PC-9 (cell line): ENCODE measurements around the gene ZBTB7C. TPM values are rescaled to one million over a fixed set of nuclear protein-coding genes. Genes with fewer than 3 reads are reported as not detected.

ENCODE experiments used
- BruUV-seq: library from RNA; stranded (reverse); fragments of 400-500 nt; replicated peaks from 2 replicates; lab custom pipeline; 2021; lab: Mats Ljungman, UMichigan
- CTCF ChIA-PET: fragments of 300-600 bp; sonication (Branson Sonifier 250); formaldehyde crosslinking; loops from one replicate; lab custom pipeline; 2022; ENCODE audit warnings: antibody characterized with exemption; lab: Charles Lee
- POLR2A ChIA-PET: fragments of 300-600 bp; sonication (Branson Sonifier 250); formaldehyde crosslinking; loops from one replicate; lab custom pipeline; 2022; ENCODE audit warnings: antibody characterized with exemption; ENCODE audit not compliant: unreplicated experiment; lab: Charles Lee
- DNase-seq, 2 experiments: peaks; one replicate each; pipeline versions ENCODE4 v3.0.0 to v3.0.0-alpha.2; 2015 to 2022; ENCODE audit warnings: mixed read lengths in 1 of 2
- H2AFZ ChIP-seq: fragments of 200-600 bp; sonication (generic); 2 replicates; pipeline ENCODE4 v1.8.1; 2017; ENCODE audit warnings: antibody characterized with exemption
- H3F3A ChIP-seq: fragments of 200-600 bp; sonication (generic); 2 replicates; pipeline ENCODE4 v1.8.1; 2017; ENCODE audit warnings: antibody characterized with exemption, mild to moderate bottlenecking, low read depth; ENCODE audit not compliant: insufficient read depth
- H3K27ac ChIP-seq: fragments of 200-600 bp; sonication (generic); 2 replicates; pipeline ENCODE4 v1.6.1; 2016; ENCODE audit warnings: mixed run types
- H3K27me3 ChIP-seq: fragments of 200-600 bp; sonication (generic); 2 replicates; pipeline ENCODE4 v1.6.1; 2016; ENCODE audit warnings: low read depth, mixed run types; ENCODE audit not compliant: insufficient read depth
- H3K36me3 ChIP-seq: fragments of 200-600 bp; sonication (generic); 2 replicates; pipeline ENCODE4 v1.6.1; 2016; ENCODE audit warnings: low read depth, mixed run types
- H3K4me1 ChIP-seq: fragments of 200-600 bp; sonication (generic); replicated peaks from 2 replicates; pipeline ENCODE4 v1.6.1; 2016; ENCODE audit warnings: mixed run types; ENCODE audit not compliant: insufficient read depth
- H3K4me2 ChIP-seq: fragments of 200-600 bp; sonication (generic); 2 replicates; pipeline ENCODE4 v1.6.1; 2017; ENCODE audit warnings: mixed run types
- H3K4me3 ChIP-seq: fragments of 200-600 bp; sonication (generic); 2 replicates; pipeline ENCODE4 v1.6.1; 2016; ENCODE audit warnings: mixed run types
- H3K79me2 ChIP-seq: fragments of 200-600 bp; sonication (generic); 2 replicates; pipeline ENCODE4 v1.6.1; 2017; ENCODE audit warnings: low read depth, mixed run types
- H3K9me2 ChIP-seq: fragments of 200-600 bp; sonication (generic); 2 replicates; pipeline ENCODE4 v1.8.1; 2017; ENCODE audit warnings: mild to moderate bottlenecking; ENCODE audit not compliant: insufficient read depth
- H3K9me3 ChIP-seq: fragments of 200-600 bp; sonication (generic); 2 replicates; pipeline ENCODE4 v1.8.1; 2016; ENCODE audit warnings: low read depth; ENCODE audit not compliant: insufficient read depth
- H4K20me1 ChIP-seq: fragments of 200-600 bp; sonication (generic); 2 replicates; pipeline ENCODE4 v1.8.1; 2017; ENCODE audit not compliant: insufficient read depth
- EZH2 ChIP-seq: fragments of 200-600 bp; sonication (generic); IDR thresholded peaks from 2 replicates; pipeline ENCODE4 v1.8.0; 2017; ENCODE audit warnings: antibody characterized with exemption, low read depth
- intact Hi-C: fragments of 100-400 bp; cut with micrococcal nuclease; formaldehyde crosslinking; loops from one replicate; pipeline ENCODE4 v1.10.0; 2022; ENCODE audit not compliant: unreplicated experiment
- total RNA-seq: library from RNA; stranded (reverse); gene quantifications from 2 replicates; pipeline ENCODE4 v1.2.3, GENCODE V29; 2021
- TF ChIP-seq, protein P1 (sequence below): fragments of 200-600 bp; sonication (generic); conservative IDR thresholded peaks from 2 replicates; pipeline ENCODE4 v1.6.1; 2017; ENCODE audit warnings: mixed run types, antibody characterized with exemption, mild to moderate bottlenecking, moderate library complexity

Gene ZBTB7C
- total RNA-seq, 1 experiment from 2014 or later, result not detected

DNA sequence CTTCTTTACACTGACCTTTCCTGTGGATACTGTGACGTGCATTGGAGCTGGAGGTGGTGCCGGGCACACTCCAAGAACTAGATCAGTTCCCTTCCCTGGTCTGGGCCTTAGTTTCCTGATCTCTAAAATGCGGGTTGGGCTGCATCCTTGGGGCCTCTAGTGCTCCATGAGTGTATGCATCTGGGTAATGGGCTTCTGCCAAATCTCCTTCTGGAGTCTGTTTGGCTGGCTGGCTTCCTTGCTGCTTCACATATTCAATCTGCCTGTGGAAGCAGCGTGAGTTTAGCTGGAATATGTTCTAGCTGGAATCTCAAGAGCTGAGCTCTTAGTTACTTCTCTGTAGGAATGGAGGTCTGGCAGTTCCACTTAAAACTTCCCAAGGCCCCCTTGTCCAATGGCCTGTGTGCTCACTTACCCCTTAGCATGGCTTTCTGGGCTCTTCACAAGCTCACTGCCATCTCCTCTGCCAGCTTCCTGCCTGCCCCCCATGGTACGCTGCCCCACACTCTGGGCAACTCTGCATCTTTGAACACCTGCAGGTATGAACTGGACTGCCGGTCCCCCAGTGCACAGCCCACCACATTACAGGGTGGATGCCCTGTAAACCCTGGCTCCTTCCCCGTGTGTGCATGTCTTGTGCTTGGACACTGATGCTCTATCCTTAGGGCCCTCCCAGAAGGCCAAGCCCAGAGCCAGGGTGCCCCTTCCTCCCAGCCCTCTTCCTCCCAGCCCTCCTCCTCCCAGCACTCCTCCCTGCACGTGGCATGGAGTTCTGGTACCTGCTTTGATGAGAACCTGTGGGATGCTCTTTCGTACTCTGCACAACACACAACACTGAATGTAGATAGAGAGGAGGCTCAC, 375.2 kb downstream of the ZBTB7C start:
- no peak for DNase-seq
- Histone ChIP-seq H3K9me3 (no peaks in the 10 kb centered on the region), H3K9me2 (no peaks in the 10 kb centered on the region), H3K4me2 (no peak overlapping the region), H2AFZ (no peak overlapping the region), H3K27me3 (no peaks in the 10 kb centered on the region), H3K36me3 (no peaks in the 10 kb centered on the region), H4K20me1 (no peaks in the 10 kb centered on the region), H3K4me1 (peaks cover 13% of the 10 kb centered on the region), H3K79me2 (no peaks in the 10 kb centered on the region), H3F3A (peaks cover 9% of the 10 kb centered on the region), H3K27ac (no peak overlapping the region), H3K4me3 (no peak overlapping the region)
- no TSS peak for BruUV-seq
- TF ChIP-seq, protein P1, sequence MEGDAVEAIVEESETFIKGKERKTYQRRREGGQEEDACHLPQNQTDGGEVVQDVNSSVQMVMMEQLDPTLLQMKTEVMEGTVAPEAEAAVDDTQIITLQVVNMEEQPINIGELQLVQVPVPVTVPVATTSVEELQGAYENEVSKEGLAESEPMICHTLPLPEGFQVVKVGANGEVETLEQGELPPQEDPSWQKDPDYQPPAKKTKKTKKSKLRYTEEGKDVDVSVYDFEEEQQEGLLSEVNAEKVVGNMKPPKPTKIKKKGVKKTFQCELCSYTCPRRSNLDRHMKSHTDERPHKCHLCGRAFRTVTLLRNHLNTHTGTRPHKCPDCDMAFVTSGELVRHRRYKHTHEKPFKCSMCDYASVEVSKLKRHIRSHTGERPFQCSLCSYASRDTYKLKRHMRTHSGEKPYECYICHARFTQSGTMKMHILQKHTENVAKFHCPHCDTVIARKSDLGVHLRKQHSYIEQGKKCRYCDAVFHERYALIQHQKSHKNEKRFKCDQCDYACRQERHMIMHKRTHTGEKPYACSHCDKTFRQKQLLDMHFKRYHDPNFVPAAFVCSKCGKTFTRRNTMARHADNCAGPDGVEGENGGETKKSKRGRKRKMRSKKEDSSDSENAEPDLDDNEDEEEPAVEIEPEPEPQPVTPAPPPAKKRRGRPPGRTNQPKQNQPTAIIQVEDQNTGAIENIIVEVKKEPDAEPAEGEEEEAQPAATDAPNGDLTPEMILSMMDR, result no peak
- TF ChIP-seq EZH2, result no peak
- CTCF ChIA-PET, result no interaction called here
- POLR2A ChIA-PET, result no interaction called here
- intact Hi-C loops, result loop anchor here (5.0 to 10.0 kb wide), 3 partner anchors 193 to 1411 kb away; no protein-coding TSS in a partner anchor

DNA sequence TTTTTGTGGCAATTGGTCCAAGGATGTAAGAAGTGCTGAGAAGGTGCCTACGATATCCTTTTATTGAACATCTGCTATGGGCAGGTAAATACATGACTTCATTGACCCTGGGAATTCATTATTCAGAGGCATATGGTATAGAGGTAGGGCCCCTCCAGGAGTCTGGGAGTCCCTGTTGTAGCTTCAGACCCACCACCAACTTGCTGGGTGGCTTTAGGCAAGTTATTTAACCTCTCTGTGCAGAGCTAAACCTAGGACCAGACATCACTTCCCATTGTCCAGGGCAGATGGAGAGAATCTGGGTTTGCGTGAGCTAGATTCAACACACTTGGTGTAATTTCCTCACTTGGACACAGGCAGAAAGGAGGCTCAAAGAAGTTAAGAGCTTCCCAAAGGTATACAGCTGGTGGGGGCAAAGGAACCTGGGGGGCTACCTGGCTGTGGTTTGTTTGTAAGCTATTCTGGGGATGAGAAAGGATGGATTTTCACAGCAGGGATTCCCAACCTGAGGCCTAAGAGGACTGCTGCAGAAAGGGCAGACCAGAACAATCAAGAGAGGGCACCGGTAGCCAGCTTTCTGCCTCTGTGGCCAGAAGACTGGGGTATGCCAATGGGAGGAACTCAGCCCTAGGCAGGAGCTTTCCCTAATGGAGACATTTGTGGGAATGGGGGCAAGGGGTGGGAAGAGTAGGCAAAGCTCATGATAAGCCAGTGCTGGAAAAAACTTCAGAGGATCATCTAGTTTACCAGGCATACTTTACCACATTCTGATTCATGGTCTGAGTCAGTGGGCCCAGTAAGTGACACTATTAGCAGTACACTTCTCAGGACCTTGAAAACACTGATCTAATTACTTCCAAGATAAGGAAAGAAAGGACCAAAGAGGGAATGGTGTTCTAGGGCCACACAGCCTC, 376.1 kb downstream of the ZBTB7C start:
- no peak overlapping the region for H2AFZ ChIP-seq
- H3K36me3 ChIP-seq, result no peaks in the 10 kb centered on the region
- H3K27me3 ChIP-seq, result no peaks in the 10 kb centered on the region
- no peaks in the 10 kb centered on the region for H3K79me2 ChIP-seq
- no peaks in the 10 kb centered on the region for H4K20me1 ChIP-seq
- H3K27ac ChIP-seq, result no peak overlapping the region
- no peak for TF ChIP-seq EZH2
- TF ChIP-seq, protein P1, result no peak
- ChIA-PET CTCF (no interaction called here), POLR2A (no interaction called here)
- peaks cover 9% of the 10 kb centered on the region for H3F3A ChIP-seq
- BruUV-seq, result no TSS peak
- intact Hi-C loops, result loop anchor here (5.0 to 10.0 kb wide), 3 partner anchors 194 to 1412 kb away; no protein-coding TSS in a partner anchor
- H3K4me3 ChIP-seq, result no peak overlapping the region
- peaks cover 22% of the 10 kb centered on the region for H3K4me1 ChIP-seq
- no peaks in the 10 kb centered on the region for H3K9me3 ChIP-seq
- no peaks in the 10 kb centered on the region for H3K9me2 ChIP-seq
- DNase-seq, result peak in 1 of 2 experiments; percentile 60
- H3K4me2 ChIP-seq, result no peak overlapping the region

DNA sequence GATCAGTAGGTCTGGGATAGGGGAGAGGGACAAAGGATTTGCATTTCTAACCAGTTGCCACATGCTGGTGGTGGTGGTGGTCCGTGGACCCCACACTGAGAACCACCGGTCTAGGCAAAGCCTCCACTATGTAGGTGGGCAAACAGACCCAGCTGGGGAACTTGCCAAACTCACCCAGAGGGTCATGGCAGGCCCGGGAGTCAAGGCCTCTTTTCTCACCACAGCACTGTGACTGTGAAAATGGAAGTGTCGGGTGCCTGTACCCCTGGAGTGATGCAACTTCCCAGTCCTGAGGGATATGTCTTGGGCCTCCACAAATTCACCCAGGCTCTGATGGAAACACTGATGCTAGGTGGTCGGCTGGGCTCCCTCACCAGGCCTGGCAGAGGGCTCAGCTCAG, 377.5 kb downstream of the ZBTB7C start:
- Histone ChIP-seq H3K4me2 (no peak overlapping the region), H3K4me1 (peaks cover 33% of the 10 kb centered on the region), H3F3A (peaks cover 9% of the 10 kb centered on the region), H2AFZ (no peak overlapping the region), H4K20me1 (no peaks in the 10 kb centered on the region), H3K36me3 (no peaks in the 10 kb centered on the region), H3K4me3 (no peak overlapping the region), H3K79me2 (no peaks in the 10 kb centered on the region), H3K27me3 (no peaks in the 10 kb centered on the region), H3K27ac (no peak overlapping the region), H3K9me3 (no peaks in the 10 kb centered on the region), H3K9me2 (no peaks in the 10 kb centered on the region)
- BruUV-seq, result no TSS peak
- intact Hi-C loops, result loop anchor here (2.0 to 10.0 kb wide), 4 partner anchors 196 to 1413 kb away; no protein-coding TSS in a partner anchor
- CTCF ChIA-PET, result interaction anchor here (0.5 kb wide), 1 partner anchor 108 kb away, joined by 3 read pairs; no protein-coding TSS in a partner anchor
- DNase-seq, result no peak
- POLR2A ChIA-PET, result no interaction called here
- TF ChIP-seq, protein P1, result no peak
- no peak for TF ChIP-seq EZH2
